ENCODE measurements around the gene CPSF4L.

- no peak for TF ChIP-seq CTCF (IDR thresholded peaks at IDR 0.05; ENCODE audit: low read depth, low read length)
- no peak for TF ChIP-seq MAX (IDR thresholded peaks at IDR 0.05; ENCODE audit: low read depth, low read length)
- TF ChIP-seq POLR2A (IDR thresholded peaks at IDR 0.05; ENCODE audit: extremely low read depth, insufficient read length), result no peak
- TF ChIP-seq MYC (IDR thresholded peaks at IDR 0.05; ENCODE audit: low read depth, low read length), result no peak
Measured at GRCh38 chr17:73290399-73291259, 28.9 kb upstream of the CPSF4L start.

All from NB4 (cell line).